ENCODE results near the gene C3orf52. TPM values are rescaled to one million over a fixed set of nuclear protein-coding genes. Genes with fewer than 3 reads are reported as not detected.

Gene C3orf52
- total and polyA plus RNA-seq, 10 of the 15 experiments (the other 5 are each of a cell fraction or from before 2014, with no cell fraction given): 0.15 to 1.9 (median 0.73) TPM

DNA sequence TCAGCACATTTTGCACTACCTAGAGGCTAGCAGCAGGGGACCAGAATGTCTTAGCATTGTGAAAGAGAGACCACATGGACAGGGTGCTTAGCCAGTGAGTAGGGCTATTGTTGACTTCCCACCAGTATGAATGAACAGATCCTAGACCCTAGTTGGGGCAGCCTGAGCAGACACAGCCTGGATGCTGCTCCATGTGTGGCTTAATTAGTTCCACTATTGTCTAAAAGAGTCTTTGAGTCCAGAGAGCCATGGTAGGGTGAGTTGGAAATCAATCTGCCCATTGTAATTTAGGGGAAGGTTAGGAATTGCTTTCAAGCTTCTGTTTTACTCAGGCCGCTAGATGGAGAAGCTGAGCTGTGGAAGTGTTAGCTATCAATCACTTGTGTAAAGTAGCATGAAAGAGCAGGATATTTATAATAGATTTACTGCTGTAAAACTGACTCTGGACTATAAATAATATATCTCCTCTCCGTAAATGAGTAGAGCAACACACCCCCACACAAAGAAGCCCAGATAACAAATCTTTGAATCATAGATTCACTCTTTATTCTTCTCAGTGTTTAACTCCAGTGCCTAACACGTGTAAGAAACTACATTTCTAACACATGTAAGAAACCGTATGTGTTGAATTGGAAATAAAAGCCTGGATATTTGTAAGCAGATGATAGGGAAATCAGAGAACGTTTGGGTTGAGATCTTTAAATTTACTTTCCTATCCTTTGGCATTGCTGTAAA is 50.9 kb downstream of the C3orf52 start (continued):
- TF ChIP-seq SMAD5 (IDR thresholded peaks at IDR 0.05; ENCODE audit: low read depth): peak; percentile 87
- TF ChIP-seq HDGF (IDR thresholded peaks at IDR 0.05): peak; percentile 84
- no peak for TF ChIP-seq KLF5 (IDR thresholded peaks at IDR 0.05; ENCODE audit: partially characterized antibody)
- no peak for TF ChIP-seq NRF1 (conservative IDR thresholded peaks at IDR 0.05; ENCODE audit: low read depth, low read length)
- TF ChIP-seq CEBPB (IDR thresholded peaks at IDR 0.05; ENCODE audit: borderline replicate concordance in 1 of 2, low read depth in 2 of 2, low read length in 2 of 2): no peak
- TF ChIP-seq, protein P1, sequence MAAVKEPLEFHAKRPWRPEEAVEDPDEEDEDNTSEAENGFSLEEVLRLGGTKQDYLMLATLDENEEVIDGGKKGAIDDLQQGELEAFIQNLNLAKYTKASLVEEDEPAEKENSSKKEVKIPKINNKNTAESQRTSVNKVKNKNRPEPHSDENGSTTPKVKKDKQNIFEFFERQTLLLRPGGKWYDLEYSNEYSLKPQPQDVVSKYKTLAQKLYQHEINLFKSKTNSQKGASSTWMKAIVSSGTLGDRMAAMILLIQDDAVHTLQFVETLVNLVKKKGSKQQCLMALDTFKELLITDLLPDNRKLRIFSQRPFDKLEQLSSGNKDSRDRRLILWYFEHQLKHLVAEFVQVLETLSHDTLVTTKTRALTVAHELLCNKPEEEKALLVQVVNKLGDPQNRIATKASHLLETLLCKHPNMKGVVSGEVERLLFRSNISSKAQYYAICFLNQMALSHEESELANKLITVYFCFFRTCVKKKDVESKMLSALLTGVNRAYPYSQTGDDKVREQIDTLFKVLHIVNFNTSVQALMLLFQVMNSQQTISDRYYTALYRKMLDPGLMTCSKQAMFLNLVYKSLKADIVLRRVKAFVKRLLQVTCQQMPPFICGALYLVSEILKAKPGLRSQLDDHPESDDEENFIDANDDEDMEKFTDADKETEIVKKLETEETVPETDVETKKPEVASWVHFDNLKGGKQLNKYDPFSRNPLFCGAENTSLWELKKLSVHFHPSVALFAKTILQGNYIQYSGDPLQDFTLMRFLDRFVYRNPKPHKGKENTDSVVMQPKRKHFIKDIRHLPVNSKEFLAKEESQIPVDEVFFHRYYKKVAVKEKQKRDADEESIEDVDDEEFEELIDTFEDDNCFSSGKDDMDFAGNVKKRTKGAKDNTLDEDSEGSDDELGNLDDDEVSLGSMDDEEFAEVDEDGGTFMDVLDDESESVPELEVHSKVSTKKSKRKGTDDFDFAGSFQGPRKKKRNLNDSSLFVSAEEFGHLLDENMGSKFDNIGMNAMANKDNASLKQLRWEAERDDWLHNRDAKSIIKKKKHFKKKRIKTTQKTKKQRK (IDR thresholded peaks at IDR 0.05; ENCODE audit: low read depth, low read length): no peak
- TF ChIP-seq ESRRA (IDR thresholded peaks at IDR 0.05; ENCODE audit: low read length): no peak
- no peak for TF ChIP-seq RB1 (IDR thresholded peaks at IDR 0.05; ENCODE audit: borderline replicate concordance)
- no peak for TF ChIP-seq RBBP5 (conservative IDR thresholded peaks at IDR 0.05)
- TF ChIP-seq, protein P2, sequence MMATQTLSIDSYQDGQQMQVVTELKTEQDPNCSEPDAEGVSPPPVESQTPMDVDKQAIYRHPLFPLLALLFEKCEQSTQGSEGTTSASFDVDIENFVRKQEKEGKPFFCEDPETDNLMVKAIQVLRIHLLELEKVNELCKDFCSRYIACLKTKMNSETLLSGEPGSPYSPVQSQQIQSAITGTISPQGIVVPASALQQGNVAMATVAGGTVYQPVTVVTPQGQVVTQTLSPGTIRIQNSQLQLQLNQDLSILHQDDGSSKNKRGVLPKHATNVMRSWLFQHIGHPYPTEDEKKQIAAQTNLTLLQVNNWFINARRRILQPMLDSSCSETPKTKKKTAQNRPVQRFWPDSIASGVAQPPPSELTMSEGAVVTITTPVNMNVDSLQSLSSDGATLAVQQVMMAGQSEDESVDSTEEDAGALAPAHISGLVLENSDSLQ (IDR thresholded peaks at IDR 0.05): peak; percentile 92
- no peak for TF ChIP-seq RUNX3 (IDR thresholded peaks at IDR 0.05; ENCODE audit: low read length)
- peak; percentile 69; the same call in 1 of the 2 replicates for TF ChIP-seq MXI1 (IDR thresholded peaks at IDR 0.05; ENCODE audit: low read depth, low read length)
- TF ChIP-seq BACH1 (IDR thresholded peaks at IDR 0.05; ENCODE audit: borderline replicate concordance): 0 out of 2 replicates have a peak, but pooled peaks have one; percentile 49
- TF ChIP-seq CREB1 (IDR thresholded peaks at IDR 0.05; ENCODE audit: low read depth): no peak
- no peak; the same call in 1 of the 2 replicates for TF ChIP-seq IRF4 (IDR thresholded peaks at IDR 0.05; ENCODE audit: low read depth, low read length)
- TF ChIP-seq SUZ12 (IDR thresholded peaks at IDR 0.05; ENCODE audit: unreplicated experiment): no peak
- TF ChIP-seq ZBTB11 (CRISPR knock-in tag; IDR thresholded peaks at IDR 0.05): no peak
- TF ChIP-seq ATF7 (IDR thresholded peaks at IDR 0.05; ENCODE audit: low read depth): no peak
- no peak for TF ChIP-seq PML (IDR thresholded peaks at IDR 0.05; ENCODE audit: low read length)
- TF ChIP-seq POU2F2 (IDR thresholded peaks at IDR 0.05; ENCODE audit: borderline replicate concordance, low read depth, low read length): no peak; the same call in 2 of the 3 replicates
- TF ChIP-seq TBL1XR1 (IDR thresholded peaks at IDR 0.05; ENCODE audit: low read depth, low read length): no peak
- TF ChIP-seq, protein P3, sequence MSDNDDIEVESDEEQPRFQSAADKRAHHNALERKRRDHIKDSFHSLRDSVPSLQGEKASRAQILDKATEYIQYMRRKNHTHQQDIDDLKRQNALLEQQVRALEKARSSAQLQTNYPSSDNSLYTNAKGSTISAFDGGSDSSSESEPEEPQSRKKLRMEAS (IDR thresholded peaks at IDR 0.05; ENCODE audit: low read depth, low read length): no peak
